Ramos (cell line): Measurements from ENCODE around the gene ZBTB7C.
"Not testable (repeated sequence)": the region's sequence is repeated elsewhere in the genome, so short reads cannot be mapped to it uniquely, and the experiment has no call there.

Experiments
- in situ Hi-C: fragments of 300-500 bp; cut with MboI; formaldehyde crosslinking; loops from one replicate; pipeline ENCODE4 v1.14.3; 2022; ENCODE audit warnings: low sequenced_read_pairs; ENCODE audit not compliant: unreplicated experiment

Gene ZBTB7C

GRCh38 chr18:48281460-48281859 is 127.7 kb downstream of the ZBTB7C start:
- in situ Hi-C loops = not testable (repeated sequence)

GRCh38 chr18:48279312-48279711 is 129.9 kb downstream of the ZBTB7C start:
- in situ Hi-C loops = no loop called here

- in situ Hi-C loops = no loop called here
Observed at GRCh38 chr18:48278081-48278480, 131.1 kb downstream of the ZBTB7C start.

- in situ Hi-C loops = no loop called here
Observed at GRCh38 chr18:48274301-48274700, 134.9 kb downstream of the ZBTB7C start.

GRCh38 chr18:48270929-48271328 is 138.3 kb downstream of the ZBTB7C start:
- in situ Hi-C loops = no loop called here

- in situ Hi-C loops = no loop called here
Observed at GRCh38 chr18:48265328-48265727, 143.9 kb downstream of the ZBTB7C start.

GRCh38 chr18:48263914-48264902 is 145.0 kb downstream of the ZBTB7C start:
- in situ Hi-C loops = no loop called here

- in situ Hi-C loops = no loop called here
Observed at GRCh38 chr18:48263192-48263853, 145.9 kb downstream of the ZBTB7C start.

- in situ Hi-C loops = no loop called here
Observed at GRCh38 chr18:48260237-48260636, 148.9 kb downstream of the ZBTB7C start.

GRCh38 chr18:48256848-48257247 is 152.3 kb downstream of the ZBTB7C start:
- in situ Hi-C loops = no loop called here

GRCh38 chr18:48254077-48254602 is 155.0 kb downstream of the ZBTB7C start:
- in situ Hi-C loops = no loop called here

GRCh38 chr18:48252525-48252924 is 156.7 kb downstream of the ZBTB7C start:
- in situ Hi-C loops = no loop called here

- in situ Hi-C loops = no loop called here
Observed at GRCh38 chr18:48250918-48251317, 158.3 kb downstream of the ZBTB7C start.

- in situ Hi-C loops = no loop called here
Observed at GRCh38 chr18:48250362-48250907, 158.7 kb downstream of the ZBTB7C start.

GRCh38 chr18:48249854-48250253 is 159.3 kb downstream of the ZBTB7C start:
- in situ Hi-C loops = loop anchor here (10.0 kb wide), 1 partner anchor 55 kb away; no protein-coding TSS in a partner anchor

- in situ Hi-C loops = loop anchor here (10.0 kb wide), 1 partner anchor 60 kb away; no protein-coding TSS in a partner anchor
Observed at GRCh38 chr18:48244530-48244929, 164.7 kb downstream of the ZBTB7C start.

- in situ Hi-C loops = no loop called here
Observed at GRCh38 chr18:48238636-48239035, 170.5 kb downstream of the ZBTB7C start.

- in situ Hi-C loops = no loop called here
Observed at GRCh38 chr18:48238206-48238605, 171.0 kb downstream of the ZBTB7C start.

- in situ Hi-C loops = no loop called here
Observed at GRCh38 chr18:48236822-48237221, 172.4 kb downstream of the ZBTB7C start.

GRCh38 chr18:48230467-48231113 is 178.6 kb downstream of the ZBTB7C start:
- in situ Hi-C loops = no loop called here
